DOHH2 (cell line): ENCODE measurements around the gene ZNF302.

Source experiments
- H3F3A ChIP-seq: fragments of 200-600 bp; sonication (generic), shearing (Covaris generic); 2 replicates; pipeline ENCODE4 v1.6.0; 2016; ENCODE audit warnings: antibody characterized with exemption, mild to moderate bottlenecking; ENCODE audit not compliant: control insufficient read depth, insufficient read depth
- H3K27ac ChIP-seq: fragments of 200-600 bp; sonication (generic); 2 replicates; pipeline ENCODE4 v1.5.1; 2014; ENCODE audit warnings: low read depth, mild to moderate bottlenecking, low read length, moderate library complexity
- H3K27me3 ChIP-seq: fragments of 200-600 bp; sonication (generic); 2 replicates; pipeline ENCODE4 v1.6.1; 2014; ENCODE audit warnings: mild to moderate bottlenecking, low read length, mixed read lengths; ENCODE audit not compliant: control insufficient read depth
- H3K36me3 ChIP-seq: fragments of 200-600 bp; sonication (generic); 2 replicates; pipeline ENCODE4 v1.6.1; 2014; ENCODE audit warnings: mild to moderate bottlenecking, low read length, moderate library complexity, mixed read lengths; ENCODE audit not compliant: control insufficient read depth
- H3K4me1 ChIP-seq: fragments of 200-600 bp; sonication (generic); 2 replicates; pipeline ENCODE4 v1.6.1; 2014; ENCODE audit warnings: mild to moderate bottlenecking, low read length, mixed read lengths; ENCODE audit not compliant: control insufficient read depth
- H3K4me2 ChIP-seq: fragments of 200-600 bp; sonication (generic); 2 replicates; pipeline ENCODE4 v1.6.0; 2014; ENCODE audit warnings: mild to moderate bottlenecking, low read length, moderate library complexity
- H3K4me3 ChIP-seq: fragments of 200-600 bp; sonication (generic); 2 replicates; pipeline ENCODE4 v1.5.1; 2014; ENCODE audit warnings: mild to moderate bottlenecking, low read length, mixed read lengths
- H3K79me2 ChIP-seq: fragments of 200-600 bp; sonication (generic); 2 replicates; pipeline ENCODE4 v1.6.1; 2014; ENCODE audit warnings: mild to moderate bottlenecking, low read length, mixed read lengths; ENCODE audit not compliant: control insufficient read depth
- H3K9me2 ChIP-seq: fragments of 200-600 bp; sonication (generic); replicated peaks from 2 replicates; pipeline ENCODE4 v1.6.1; 2014; ENCODE audit warnings: mild to moderate bottlenecking, low read length, mixed read lengths; ENCODE audit not compliant: control insufficient read depth
- H3K9me3 ChIP-seq: fragments of 200-600 bp; sonication (generic); 2 replicates; pipeline ENCODE4 v1.6.1; 2014; ENCODE audit warnings: antibody characterized with exemption, low read length, mixed read lengths; ENCODE audit not compliant: control insufficient read depth, insufficient read depth
- H4K20me1 ChIP-seq: fragments of 200-600 bp; sonication (generic); 2 replicates; pipeline ENCODE4 v1.6.0; 2014; ENCODE audit warnings: low read depth, mild to moderate bottlenecking, antibody characterized with exemption, low read length, moderate library complexity; ENCODE audit not compliant: control insufficient read depth, insufficient read depth
- EZH2phosphoT487 ChIP-seq: fragments of 200-600 bp; sonication (generic); IDR thresholded peaks from 2 replicates; pipeline ENCODE4 v1.6.1; 2017; ENCODE audit warnings: borderline replicate concordance, mild to moderate bottlenecking, antibody characterized with exemption, low read length, moderate library complexity, mixed read lengths
- TF ChIP-seq, protein P1 (sequence below): fragments of 200-600 bp; sonication (generic); IDR thresholded peaks from one replicate; pipeline ENCODE4 v1.5.1; 2014; ENCODE audit warnings: antibody characterized with exemption, mild to moderate bottlenecking, low read depth, low read length; ENCODE audit not compliant: poor library complexity, severe bottlenecking

The ZNF302 gene

DNA sequence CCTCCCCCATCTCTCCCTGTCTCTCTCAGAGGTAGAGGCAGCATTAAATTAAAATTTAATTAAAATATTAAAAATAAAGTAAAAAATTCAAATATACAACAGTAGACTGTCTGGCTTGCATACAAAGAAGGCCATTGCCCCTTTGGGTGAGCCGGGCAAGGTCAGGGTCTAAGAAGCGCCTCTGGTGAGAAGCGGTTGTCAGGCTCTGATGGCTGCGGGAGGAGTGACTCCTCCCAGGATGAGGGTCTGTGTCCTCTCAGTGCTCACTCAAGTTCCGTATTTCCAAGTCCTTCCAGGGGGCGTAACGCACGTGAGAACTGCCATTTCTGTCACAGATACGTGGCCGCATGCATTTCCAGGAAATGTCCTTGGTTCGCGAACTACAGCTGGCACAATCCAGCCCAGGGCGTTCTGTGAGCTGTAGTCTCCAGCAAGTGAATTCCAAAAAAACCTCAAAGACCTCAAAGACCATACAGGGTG is 55.8 kb downstream of the ZNF302 start:
- H3K9me3 ChIP-seq, result no peaks in the 10 kb centered on the region
- H4K20me1 ChIP-seq, result no peaks in the 10 kb centered on the region
- H3K27me3 ChIP-seq, result no peaks in the 10 kb centered on the region
- TF ChIP-seq, protein P1, sequence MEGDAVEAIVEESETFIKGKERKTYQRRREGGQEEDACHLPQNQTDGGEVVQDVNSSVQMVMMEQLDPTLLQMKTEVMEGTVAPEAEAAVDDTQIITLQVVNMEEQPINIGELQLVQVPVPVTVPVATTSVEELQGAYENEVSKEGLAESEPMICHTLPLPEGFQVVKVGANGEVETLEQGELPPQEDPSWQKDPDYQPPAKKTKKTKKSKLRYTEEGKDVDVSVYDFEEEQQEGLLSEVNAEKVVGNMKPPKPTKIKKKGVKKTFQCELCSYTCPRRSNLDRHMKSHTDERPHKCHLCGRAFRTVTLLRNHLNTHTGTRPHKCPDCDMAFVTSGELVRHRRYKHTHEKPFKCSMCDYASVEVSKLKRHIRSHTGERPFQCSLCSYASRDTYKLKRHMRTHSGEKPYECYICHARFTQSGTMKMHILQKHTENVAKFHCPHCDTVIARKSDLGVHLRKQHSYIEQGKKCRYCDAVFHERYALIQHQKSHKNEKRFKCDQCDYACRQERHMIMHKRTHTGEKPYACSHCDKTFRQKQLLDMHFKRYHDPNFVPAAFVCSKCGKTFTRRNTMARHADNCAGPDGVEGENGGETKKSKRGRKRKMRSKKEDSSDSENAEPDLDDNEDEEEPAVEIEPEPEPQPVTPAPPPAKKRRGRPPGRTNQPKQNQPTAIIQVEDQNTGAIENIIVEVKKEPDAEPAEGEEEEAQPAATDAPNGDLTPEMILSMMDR, result no peak
- TF ChIP-seq EZH2phosphoT487, result no peak
- no peaks in the 10 kb centered on the region for H3K9me2 ChIP-seq
- H3K4me1 ChIP-seq, result peaks cover 16% of the 10 kb centered on the region
- peak overlapping the region; percentile 41; the same call in 1 of the 2 replicates for H3K27ac ChIP-seq
- peak overlapping the region; percentile 75 for H3K4me3 ChIP-seq
- H3K4me2 ChIP-seq, result peak overlapping the region; percentile 73
- H3K36me3 ChIP-seq, result no peaks in the 10 kb centered on the region
- no peaks in the 10 kb centered on the region for H3F3A ChIP-seq
- H3K79me2 ChIP-seq, result peaks cover 2% of the 10 kb centered on the region; the same call in 1 of the 2 replicates

- Histone ChIP-seq H3K27me3 (no peaks in the 10 kb centered on the region), H3K27ac (peak within 1 kb of the TSS; percentile 41), H3K4me2 (peak within 1 kb of the TSS; percentile 73), H4K20me1 (no peaks in the 10 kb centered on the region), H3K4me1 (peaks cover 16% of the 10 kb centered on the region), H3K9me2 (no peaks in the 10 kb centered on the region), H3K9me3 (no peaks in the 10 kb centered on the region), H3K79me2 (peaks cover 2% of the 10 kb centered on the region; the same call in 1 of the 2 replicates), H3F3A (no peaks in the 10 kb centered on the region), H3K36me3 (peaks cover under 1% of the 10 kb centered on the region; the same call in 1 of the 2 replicates), H3K4me3 (peak within 1 kb of the TSS; percentile 75)
- TF ChIP-seq, protein P1, result peak; percentile 15
- TF ChIP-seq EZH2phosphoT487, result no peak
These were observed 56.5 kb downstream of the ZNF302 start, which contains the start of gene ZNF181 for GRCh38 chr19:34733746-34734536. Gene ZNF181, plus strand, starts transcription at chr19:34734243. Its CDS starts 795 bp downstream, at chr19:34735038.

- H3K9me2 ChIP-seq, result no peaks in the 10 kb centered on the region
- TF ChIP-seq, protein P1, result no peak
- no peak for TF ChIP-seq EZH2phosphoT487
- no peaks in the 10 kb centered on the region for H3F3A ChIP-seq
- H3K79me2 ChIP-seq, result peaks cover 2% of the 10 kb centered on the region; the same call in 1 of the 2 replicates
- H3K4me2 ChIP-seq, result peak overlapping the region; percentile 73
- no peaks in the 10 kb centered on the region for H4K20me1 ChIP-seq
- H3K27me3 ChIP-seq, result no peaks in the 10 kb centered on the region
- H3K4me1 ChIP-seq, result peaks cover 16% of the 10 kb centered on the region
- no peaks in the 10 kb centered on the region for H3K9me3 ChIP-seq
- peaks cover 6% of the 10 kb centered on the region; the same call in 1 of the 2 replicates for H3K36me3 ChIP-seq
- 0 out of 2 replicates have a peak overlapping the region, but pooled peaks have one; percentile 41 for H3K27ac ChIP-seq
- H3K4me3 ChIP-seq, result peak overlapping the region; percentile 75
These were observed 57.1 kb downstream of the ZNF302 start for GRCh38 chr19:34734537-34735103.
